CD4-positive, alpha-beta T cell (primary cell): ENCODE measurements around the gene ABCC6. TPM values are rescaled to one million over a fixed set of nuclear protein-coding genes. Genes with fewer than 3 reads are reported as not detected.
A peak's percentile ranks its signal among the peaks of the same experiment; 100 is the strongest.
"Not testable (repeated sequence)": the region's sequence is repeated elsewhere in the genome, so short reads cannot be mapped to it uniquely, and the experiment has no call there.

Source experiments
- ATAC-seq: fragments of 200-7000 bp; cut with Tn5 transposase; one replicate; pipeline ENCODE4 v1.10.0; 2022; ENCODE audit warnings: mild to moderate bottlenecking; ENCODE audit not compliant: poor library complexity
- CTCF ChIA-PET: fragments of 350-600 bp; sonication (Branson Sonifier 250); formaldehyde crosslinking; loops from one replicate; lab custom pipeline; 2021; ENCODE audit warnings: antibody characterized with exemption, inconsistent platforms; lab: Charles Lee
- POLR2A ChIA-PET: fragments of 350-600 bp; sonication (Branson Sonifier 250); formaldehyde crosslinking; loops from one replicate; lab custom pipeline; 2021; ENCODE audit warnings: antibody characterized with exemption, inconsistent platforms; lab: Charles Lee
- DNase-seq, 14 experiments: peaks; one replicate each; pipeline ENCODE4 v3.0.0-alpha.2; 2013 to 2020; ENCODE audit warnings: mixed read lengths in 2 of 14
- H3K27ac ChIP-seq, 2 donors: one replicate each; pipeline versions ENCODE4 v1.5.1 to v1.7.0; 2013; ENCODE audit warnings: low read length in 2 of 2, low read depth in 1 of 2, mild to moderate bottlenecking in 1 of 2
- H3K27me3 ChIP-seq, 2 experiments: 1 replicate in 1 of 2; 2 replicates in 1 of 2; pipeline versions ENCODE4 v1.6.1 to v1.7.0; 2013; ENCODE audit warnings: low read length in 2 of 2, control low read depth in 1 of 2, mild to moderate bottlenecking in 1 of 2, moderate library complexity in 1 of 2; ENCODE audit not compliant: insufficient read depth in 2 of 2, control insufficient read depth in 1 of 2
- H3K36me3 ChIP-seq: one replicate; pipeline ENCODE4 v1.6.1; 2013; ENCODE audit warnings: low read length, control low read depth; ENCODE audit not compliant: insufficient read depth
- H3K4me1 ChIP-seq: one replicate; pipeline ENCODE4 v1.6.1; 2013; ENCODE audit warnings: low read length, control low read depth; ENCODE audit not compliant: insufficient read depth
- H3K4me3 ChIP-seq: one replicate; pipeline ENCODE4 v1.5.1; 2013; ENCODE audit warnings: mild to moderate bottlenecking, low read length, moderate library complexity
- H3K9me3 ChIP-seq, 2 experiments: 1 replicate in 1 of 2; 2 replicates in 1 of 2; pipeline versions ENCODE4 v1.6.1 to v1.7.0; 2013; ENCODE audit warnings: low read length in 2 of 2, mild to moderate bottlenecking in 2 of 2, control low read depth in 1 of 2, moderate library complexity in 1 of 2; ENCODE audit not compliant: control insufficient read depth in 1 of 2, insufficient read depth in 1 of 2
- H3K27ac Mint-ChIP-seq: one replicate; pipeline ENCODE4 v1.8.0; 2020; ENCODE audit warnings: mixed read lengths
- H3K27me3 Mint-ChIP-seq: one replicate; pipeline ENCODE4 v1.8.0; 2021; ENCODE audit warnings: mixed read lengths
- H3K36me3 Mint-ChIP-seq: one replicate; pipeline ENCODE4 v1.8.0; 2021; ENCODE audit warnings: low read depth, mixed read lengths
- H3K4me1 Mint-ChIP-seq: one replicate; pipeline ENCODE4 v1.8.0; 2021; ENCODE audit warnings: low read depth, mixed read lengths
- H3K4me3 Mint-ChIP-seq: one replicate; pipeline ENCODE4 v1.8.0; 2020; ENCODE audit warnings: mild to moderate bottlenecking, mixed read lengths
- H3K9me3 Mint-ChIP-seq: one replicate; pipeline ENCODE4 v1.8.0; 2020; ENCODE audit warnings: mixed read lengths
- intact Hi-C, 2 experiments: fragments of 100-400 bp; cut with DNase I in 1 of 2; cut with micrococcal nuclease in 1 of 2; formaldehyde crosslinking; loops; one replicate each; pipeline versions ENCODE4 v1.15.1 to v1.9.0; 2023 to 2025; cut with DNase I, micrococcal nuclease
- total RNA-seq, 174 experiments: library from RNA in 2 of 174; stranded (reverse) in 2 of 174; gene quantifications; one replicate each; pipeline ENCODE4 v1.2.3 and lab custom pipeline; 2021 to 2026

Gene ABCC6
- total RNA-seq, 2 experiments from 2014 or later: not detected

- H3K36me3 Mint-ChIP-seq, H3K27me3 Mint-ChIP-seq, H3K4me1 Mint-ChIP-seq, H3K4me1 ChIP-seq, H3K27me3 ChIP-seq, POLR2A ChIA-PET, H3K4me3 Mint-ChIP-seq, CTCF ChIA-PET, H3K9me3 ChIP-seq, H3K36me3 ChIP-seq, H3K9me3 Mint-ChIP-seq, ATAC-seq, H3K27ac ChIP-seq, intact Hi-C loops, DNase-seq, H3K4me3 ChIP-seq, H3K27ac Mint-ChIP-seq: not testable (repeated sequence)
Observed at GRCh38 chr16:16223662-16224241, 458 bp upstream of the ABCC6 start.

DNA sequence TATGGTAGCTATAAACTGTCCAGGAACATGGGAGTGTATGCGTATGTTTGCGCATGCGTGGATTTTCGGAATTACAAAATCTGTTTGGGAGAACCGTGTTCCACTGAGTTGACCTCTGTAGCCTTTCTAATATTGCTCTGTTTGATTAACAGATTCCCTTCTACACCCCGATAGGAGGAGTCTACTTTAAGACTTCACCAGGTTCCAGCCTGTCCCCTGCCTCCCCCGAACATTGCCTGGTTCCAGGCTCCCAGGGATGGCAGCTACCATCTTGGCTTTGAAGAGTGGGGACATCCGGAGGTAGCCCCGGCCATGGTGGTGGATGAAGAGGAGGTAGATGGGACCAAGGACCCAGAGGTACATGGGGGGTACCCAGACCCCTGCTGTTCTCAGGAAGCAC is 1.9 kb downstream of the ABCC6 start:
- POLR2A ChIA-PET, H3K27ac Mint-ChIP-seq, intact Hi-C loops, H3K4me1 ChIP-seq, H3K27me3 ChIP-seq, H3K4me3 ChIP-seq, DNase-seq, ATAC-seq, H3K27me3 Mint-ChIP-seq, H3K4me1 Mint-ChIP-seq, H3K4me3 Mint-ChIP-seq, CTCF ChIA-PET, H3K36me3 Mint-ChIP-seq, H3K27ac ChIP-seq, H3K9me3 ChIP-seq, H3K9me3 Mint-ChIP-seq, H3K36me3 ChIP-seq: not testable (repeated sequence)

DNA sequence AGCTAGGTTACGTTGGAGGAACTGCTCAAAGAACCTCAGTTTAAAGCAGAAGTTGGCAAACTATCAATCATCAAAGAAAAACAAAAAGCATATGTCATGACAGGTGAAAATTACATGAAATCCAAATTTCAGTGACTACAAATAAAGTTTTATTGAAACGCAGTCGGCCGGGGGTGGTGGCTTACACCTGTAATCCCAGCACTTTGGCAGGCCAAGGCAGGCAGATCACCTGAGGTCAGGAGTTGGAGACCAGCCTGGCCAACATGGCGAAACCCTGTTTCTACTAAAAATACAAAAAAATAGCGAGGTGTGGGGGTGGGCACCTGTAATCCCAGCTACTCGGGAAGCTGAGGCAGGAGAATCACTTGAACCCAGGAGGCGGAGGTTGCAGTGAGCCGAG is 2.8 kb downstream of the ABCC6 start:
- not testable (repeated sequence) for ATAC-seq

DNA sequence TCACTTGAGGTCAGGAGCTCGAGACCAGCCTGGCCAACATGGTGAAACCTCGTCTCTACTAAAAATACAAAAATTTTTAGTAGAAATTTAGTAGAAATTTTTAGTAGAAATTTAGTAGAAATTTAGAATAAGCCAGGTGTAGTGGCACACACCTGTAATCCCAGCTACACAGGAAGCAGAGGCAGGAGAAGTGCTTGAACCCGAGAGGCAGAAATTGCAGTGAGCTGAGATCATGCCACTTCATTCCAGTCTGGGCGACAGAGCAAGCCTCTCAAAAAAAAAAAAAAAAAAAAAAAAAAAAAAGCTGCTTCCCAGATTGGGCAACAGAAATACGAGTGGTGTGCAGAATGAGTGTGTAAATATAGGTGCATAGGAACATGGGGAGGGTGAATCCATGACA is 4.5 kb downstream of the ABCC6 start:
- H3K4me3 Mint-ChIP-seq, H3K36me3 Mint-ChIP-seq, H3K36me3 ChIP-seq, POLR2A ChIA-PET, H3K27ac Mint-ChIP-seq, H3K4me1 ChIP-seq, ATAC-seq, H3K27ac ChIP-seq, H3K27me3 ChIP-seq, intact Hi-C loops, H3K4me1 Mint-ChIP-seq, DNase-seq, H3K9me3 ChIP-seq, H3K4me3 ChIP-seq, H3K27me3 Mint-ChIP-seq, H3K9me3 Mint-ChIP-seq, CTCF ChIA-PET: not testable (repeated sequence)

More for the DNA sequence above, 2.8 kb downstream of the ABCC6 start:
- intact Hi-C loops, H3K36me3 Mint-ChIP-seq, H3K27ac Mint-ChIP-seq, H3K27me3 Mint-ChIP-seq, H3K27ac ChIP-seq, POLR2A ChIA-PET, DNase-seq, H3K36me3 ChIP-seq, H3K4me3 Mint-ChIP-seq, H3K9me3 Mint-ChIP-seq, H3K9me3 ChIP-seq, H3K4me3 ChIP-seq, H3K4me1 ChIP-seq, H3K27me3 ChIP-seq, CTCF ChIA-PET, H3K4me1 Mint-ChIP-seq: not testable (repeated sequence)

DNA sequence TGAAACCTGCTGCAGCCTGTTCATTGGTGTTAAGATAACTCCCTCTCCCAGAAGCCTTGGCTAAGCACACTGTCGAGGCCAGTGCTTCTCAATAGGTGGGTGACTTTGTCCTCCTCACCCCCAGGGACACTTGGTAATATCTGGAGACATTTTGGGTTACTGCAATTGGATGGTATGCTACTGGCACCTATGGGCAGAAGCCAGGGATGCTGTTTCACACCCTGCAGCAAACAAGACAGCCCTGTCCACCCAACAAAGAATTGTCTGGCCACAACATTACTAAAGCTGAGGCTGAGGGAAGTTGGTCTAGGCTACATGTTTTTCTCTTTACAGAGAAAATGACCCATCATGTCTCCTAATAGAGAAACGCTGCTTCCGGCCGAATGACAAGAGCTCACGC is 4.9 kb downstream of the ABCC6 start:
- H3K36me3 Mint-ChIP-seq, H3K9me3 Mint-ChIP-seq, H3K4me3 Mint-ChIP-seq, CTCF ChIA-PET, H3K9me3 ChIP-seq, ATAC-seq, DNase-seq, H3K4me3 ChIP-seq, H3K4me1 ChIP-seq, H3K27me3 Mint-ChIP-seq, H3K36me3 ChIP-seq, H3K4me1 Mint-ChIP-seq, H3K27me3 ChIP-seq, intact Hi-C loops, H3K27ac Mint-ChIP-seq, H3K27ac ChIP-seq, POLR2A ChIA-PET: not testable (repeated sequence)

GRCh38 chr16:16213863-16214293 is 9.4 kb downstream of the ABCC6 start:
- H3K4me1 Mint-ChIP-seq, H3K9me3 Mint-ChIP-seq, H3K27ac Mint-ChIP-seq, CTCF ChIA-PET, ATAC-seq, POLR2A ChIA-PET, intact Hi-C loops, H3K27ac ChIP-seq, H3K4me3 Mint-ChIP-seq, H3K4me3 ChIP-seq, H3K27me3 Mint-ChIP-seq, H3K27me3 ChIP-seq, H3K9me3 ChIP-seq, H3K36me3 Mint-ChIP-seq, H3K4me1 ChIP-seq, H3K36me3 ChIP-seq: not testable (repeated sequence)
- peak in 1 of 14 experiments; percentile 11 for DNase-seq

DNA sequence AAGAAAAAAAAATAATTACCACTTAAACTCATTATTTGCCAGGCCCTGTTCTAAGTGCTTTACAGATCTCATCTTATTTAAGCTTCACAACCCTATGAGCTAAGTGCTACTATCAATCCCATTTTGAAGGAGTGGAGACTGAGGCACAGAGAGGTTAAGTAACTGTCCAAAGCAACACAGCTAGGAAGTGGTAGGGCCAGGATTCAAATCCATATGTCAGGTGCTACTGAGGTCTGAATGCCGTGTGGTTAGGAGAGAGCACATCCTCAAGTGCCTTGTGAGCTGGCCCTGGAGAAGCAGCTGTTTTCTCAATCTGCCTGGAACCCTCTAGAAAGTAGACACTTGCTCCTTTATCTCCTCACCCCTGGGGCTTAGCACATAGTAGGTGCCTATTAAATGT is 11.9 kb downstream of the ABCC6 start:
- H3K36me3 ChIP-seq, H3K27me3 ChIP-seq, ATAC-seq, H3K4me3 Mint-ChIP-seq, CTCF ChIA-PET, H3K4me1 ChIP-seq, H3K27ac Mint-ChIP-seq, H3K9me3 ChIP-seq, DNase-seq, H3K27me3 Mint-ChIP-seq, H3K4me1 Mint-ChIP-seq, H3K27ac ChIP-seq, H3K36me3 Mint-ChIP-seq, intact Hi-C loops, H3K9me3 Mint-ChIP-seq, POLR2A ChIA-PET, H3K4me3 ChIP-seq: not testable (repeated sequence)
